ENCODE measurements around the gene ADORA2A.
A peak's percentile ranks its signal among the peaks of the same experiment; 100 is the strongest.

The ADORA2A gene

DNA sequence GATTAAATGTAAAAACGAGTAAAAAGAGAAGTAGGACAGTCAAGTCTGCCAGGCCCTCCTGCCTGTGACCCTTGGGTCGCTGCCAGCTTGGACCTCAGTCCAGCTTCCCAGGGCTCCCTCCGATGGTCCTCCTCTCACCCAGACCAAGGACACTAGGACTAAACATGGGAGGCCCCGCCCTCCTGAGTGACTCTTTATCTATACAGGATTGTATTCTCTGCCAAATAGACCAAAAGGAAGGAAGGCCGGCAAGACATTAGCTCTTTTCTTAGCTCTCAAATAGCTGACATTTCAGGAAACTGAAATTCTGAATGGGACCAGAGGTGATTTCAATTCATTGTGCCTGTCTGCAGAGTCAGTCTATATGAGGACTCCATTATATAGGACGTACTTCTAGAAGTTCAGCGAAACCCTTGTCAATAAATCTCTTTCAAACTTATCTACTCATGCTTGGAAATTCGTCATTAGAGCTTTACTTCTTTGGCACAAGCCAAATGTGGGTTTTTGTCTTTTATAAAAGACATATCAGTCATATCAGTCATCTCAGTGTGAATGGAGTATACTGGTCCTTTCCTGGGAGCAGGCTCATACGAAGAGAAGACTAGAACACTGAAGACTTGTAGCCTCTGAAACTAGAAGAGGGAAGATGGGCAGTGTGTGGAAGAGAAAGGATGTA, 28.5 kb downstream of the ADORA2A start:
- TF ChIP-seq, protein P1, sequence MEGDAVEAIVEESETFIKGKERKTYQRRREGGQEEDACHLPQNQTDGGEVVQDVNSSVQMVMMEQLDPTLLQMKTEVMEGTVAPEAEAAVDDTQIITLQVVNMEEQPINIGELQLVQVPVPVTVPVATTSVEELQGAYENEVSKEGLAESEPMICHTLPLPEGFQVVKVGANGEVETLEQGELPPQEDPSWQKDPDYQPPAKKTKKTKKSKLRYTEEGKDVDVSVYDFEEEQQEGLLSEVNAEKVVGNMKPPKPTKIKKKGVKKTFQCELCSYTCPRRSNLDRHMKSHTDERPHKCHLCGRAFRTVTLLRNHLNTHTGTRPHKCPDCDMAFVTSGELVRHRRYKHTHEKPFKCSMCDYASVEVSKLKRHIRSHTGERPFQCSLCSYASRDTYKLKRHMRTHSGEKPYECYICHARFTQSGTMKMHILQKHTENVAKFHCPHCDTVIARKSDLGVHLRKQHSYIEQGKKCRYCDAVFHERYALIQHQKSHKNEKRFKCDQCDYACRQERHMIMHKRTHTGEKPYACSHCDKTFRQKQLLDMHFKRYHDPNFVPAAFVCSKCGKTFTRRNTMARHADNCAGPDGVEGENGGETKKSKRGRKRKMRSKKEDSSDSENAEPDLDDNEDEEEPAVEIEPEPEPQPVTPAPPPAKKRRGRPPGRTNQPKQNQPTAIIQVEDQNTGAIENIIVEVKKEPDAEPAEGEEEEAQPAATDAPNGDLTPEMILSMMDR (IDR thresholded peaks at IDR 0.05; ENCODE audit: low read depth, low read length) = no peak
- peak in 1 of 2 donors; percentile 46 for DNase-seq (ENCODE audit: low read depth in 2 of 2)
- H3K4me3 ChIP-seq (replicated peaks in 1 of 2; ENCODE audit: low read depth in 2 of 2, low read length in 2 of 2) = no peak overlapping the region

DNA sequence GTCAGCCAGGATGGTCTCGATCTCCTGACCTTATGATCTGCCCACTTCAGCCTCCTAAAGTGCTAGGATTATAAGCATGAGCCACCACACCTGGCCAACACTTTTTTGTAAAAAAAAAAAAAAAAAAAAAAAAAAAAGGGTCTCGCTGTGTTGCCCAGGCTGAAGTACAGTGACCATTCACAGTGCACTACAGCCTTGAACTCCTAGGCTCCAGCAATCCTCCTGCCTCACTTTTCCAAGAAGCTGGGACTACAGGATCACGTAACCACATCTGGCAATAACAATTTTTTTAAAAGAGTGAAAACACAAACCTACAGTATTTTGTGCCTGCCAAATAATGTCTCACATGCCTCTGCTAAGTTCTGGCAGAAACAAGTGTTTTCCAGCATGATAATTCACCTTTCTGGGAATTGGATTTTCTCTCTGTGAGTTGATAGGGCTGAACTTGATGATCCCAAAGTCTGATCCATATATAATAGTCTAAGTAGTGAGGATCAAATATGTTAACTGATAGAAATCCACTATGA, 30.6 kb downstream of the ADORA2A start:
- H3K4me3 ChIP-seq (replicated peaks in 1 of 2; ENCODE audit: low read depth in 2 of 2, low read length in 2 of 2) = no peak overlapping the region
- no peak for DNase-seq (ENCODE audit: low read depth in 2 of 2)
- TF ChIP-seq, protein P1 (IDR thresholded peaks at IDR 0.05; ENCODE audit: low read depth, low read length) = no peak

DNA sequence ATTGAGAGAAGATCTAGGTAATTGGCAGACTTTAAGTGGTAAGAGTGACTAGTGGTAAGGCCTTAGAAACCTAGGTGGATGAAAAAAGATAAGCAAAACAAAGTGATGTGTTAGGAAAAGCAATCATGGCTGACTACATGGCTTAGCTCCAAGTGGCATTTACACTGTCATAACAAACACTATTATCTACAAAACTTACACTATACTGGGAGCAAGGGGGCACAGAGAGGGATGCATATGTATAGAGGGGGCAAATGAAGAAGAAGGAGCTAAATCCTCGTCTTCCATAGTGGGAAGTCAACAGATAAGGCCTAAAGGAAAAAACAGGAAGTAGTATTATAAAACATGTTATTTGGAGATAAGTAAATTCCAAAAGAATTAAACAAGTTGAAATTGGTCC, 32.5 kb downstream of the ADORA2A start:
- no peak overlapping the region for H3K4me3 ChIP-seq (replicated peaks in 1 of 2; ENCODE audit: low read depth in 2 of 2, low read length in 2 of 2)
- no peak for DNase-seq (ENCODE audit: low read depth in 2 of 2)
- TF ChIP-seq, protein P1 (IDR thresholded peaks at IDR 0.05; ENCODE audit: low read depth, low read length) = no peak

DNA sequence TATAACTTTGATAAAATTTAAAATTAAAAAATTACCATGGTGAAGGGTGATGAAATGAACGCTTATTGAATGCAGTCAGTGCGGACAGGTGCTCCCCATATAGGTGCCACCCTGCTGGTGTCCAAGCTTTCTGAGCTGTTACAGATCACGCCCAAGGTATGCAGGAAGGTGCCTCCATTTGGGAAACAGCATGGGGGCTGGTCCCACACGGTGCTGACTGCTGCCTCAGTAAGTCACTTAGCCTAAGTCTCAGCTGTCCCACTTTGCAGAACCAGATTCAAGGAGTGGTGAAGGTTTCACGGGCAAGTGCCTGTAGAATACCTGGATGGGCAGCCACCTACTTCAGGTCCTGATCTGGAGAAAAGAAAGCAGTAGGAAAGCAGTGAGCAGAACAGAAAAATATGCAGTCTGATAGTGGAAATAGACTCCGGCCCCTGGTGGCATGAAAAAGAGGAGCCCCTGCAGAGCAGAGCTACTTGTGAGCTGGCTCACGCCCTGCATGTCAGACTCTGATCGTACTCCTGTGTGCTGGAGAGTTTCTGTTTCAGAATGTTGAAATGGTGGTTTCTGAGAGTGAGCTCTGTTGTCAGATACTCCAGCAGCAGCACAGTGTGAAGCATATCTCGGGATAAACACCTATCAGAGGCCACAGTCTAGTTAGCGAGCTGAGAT, 33.2 kb downstream of the ADORA2A start:
- peak in 1 of 2 donors; percentile 38 for DNase-seq (ENCODE audit: low read depth in 2 of 2)
- TF ChIP-seq, protein P1 (IDR thresholded peaks at IDR 0.05; ENCODE audit: low read depth, low read length) = no peak
- no peak overlapping the region for H3K4me3 ChIP-seq (replicated peaks in 1 of 2; ENCODE audit: low read depth in 2 of 2, low read length in 2 of 2)

DNA sequence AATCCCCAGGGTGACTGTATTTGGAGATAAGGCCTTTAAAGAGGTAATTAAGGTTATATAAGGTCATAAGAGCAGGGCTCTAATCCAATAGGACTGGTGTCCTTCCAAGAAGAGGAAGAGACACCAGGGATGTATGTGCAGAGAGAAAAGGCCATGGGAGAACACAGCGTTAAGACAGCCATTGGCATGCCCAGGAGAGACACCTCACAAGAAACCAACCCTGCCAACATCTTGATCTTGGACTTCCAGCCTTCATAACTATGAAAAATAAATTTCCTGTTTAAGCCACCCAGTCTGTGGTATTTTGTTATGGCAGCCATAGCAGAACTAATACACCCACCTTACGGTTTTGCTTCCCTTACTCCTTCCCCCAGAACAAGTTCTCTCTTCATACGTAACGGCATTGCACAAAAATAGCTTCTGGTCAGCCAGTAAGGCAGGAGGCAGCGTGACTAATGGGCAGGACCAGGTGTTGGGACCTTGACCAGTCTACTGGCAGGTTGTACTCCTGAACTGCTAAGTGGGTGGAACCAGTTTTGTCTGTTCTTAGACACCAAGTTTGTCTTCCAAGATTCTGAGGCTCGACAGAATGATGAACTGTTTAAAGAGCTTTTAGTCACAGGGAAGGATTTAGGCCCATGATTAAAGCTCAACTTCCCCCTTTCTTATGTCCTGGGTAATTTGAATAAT, 35.8 kb downstream of the ADORA2A start:
- TF ChIP-seq, protein P1 (IDR thresholded peaks at IDR 0.05; ENCODE audit: low read depth, low read length) = no peak
- H3K4me3 ChIP-seq (replicated peaks in 1 of 2; ENCODE audit: low read depth in 2 of 2, low read length in 2 of 2) = no peak overlapping the region

DNA sequence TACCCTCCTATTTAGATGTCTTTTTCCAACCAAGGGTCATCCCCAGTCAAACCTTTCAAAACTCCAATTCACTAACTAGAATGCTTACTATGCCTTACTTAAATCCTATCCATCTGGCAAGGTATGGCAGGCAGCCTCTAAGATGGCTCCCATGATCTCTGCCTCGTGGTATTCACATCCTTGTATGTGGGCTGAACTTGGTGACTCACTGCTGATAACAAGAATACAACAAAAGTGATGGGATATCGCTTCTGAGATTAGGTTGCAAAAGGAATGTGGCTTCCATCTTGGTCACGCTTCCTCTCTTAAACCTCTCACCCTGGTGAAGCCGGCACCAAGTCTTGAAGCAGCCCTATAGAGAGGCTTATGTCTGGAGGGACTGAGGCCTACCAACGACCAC, 38.2 kb downstream of the ADORA2A start:
- H3K4me3 ChIP-seq (replicated peaks in 1 of 2; ENCODE audit: low read depth in 2 of 2, low read length in 2 of 2) = no peak overlapping the region
- DNase-seq (ENCODE audit: low read depth in 2 of 2) = peak; percentile 56 to 69
- TF ChIP-seq, protein P1 (IDR thresholded peaks at IDR 0.05; ENCODE audit: low read depth, low read length) = no peak

More for the DNA sequence above, 35.8 kb downstream of the ADORA2A start:
- DNase-seq (ENCODE audit: low read depth in 2 of 2) = no peak
